ENCODE data around the gene GSTO2.

GSTO2 gene

GRCh38 chr10:104307576-104308438, 38.8 kb downstream of the GSTO2 start:
- DNase-seq (ENCODE audit: low read depth in 2 of 2) = no peak

GRCh38 chr10:104308439-104308903, 39.5 kb downstream of the GSTO2 start:
- DNase-seq (ENCODE audit: low read depth in 2 of 2) = no peak

GRCh38 chr10:104309980-104310978, 41.3 kb downstream of the GSTO2 start:
- no peak for DNase-seq (ENCODE audit: low read depth in 2 of 2)

GRCh38 chr10:104311184-104311720, 42.3 kb downstream of the GSTO2 start:
- DNase-seq (ENCODE audit: low read depth in 2 of 2) = no peak

- DNase-seq (ENCODE audit: low read depth in 2 of 2) = no peak
Observed at GRCh38 chr10:104314591-104315485, 45.9 kb downstream of the GSTO2 start.

GRCh38 chr10:104315486-104315921, 46.5 kb downstream of the GSTO2 start:
- no peak for DNase-seq (ENCODE audit: low read depth in 2 of 2)

- no peak for DNase-seq (ENCODE audit: low read depth in 2 of 2)
Observed at GRCh38 chr10:104316321-104317099, 47.5 kb downstream of the GSTO2 start.

- DNase-seq (ENCODE audit: low read depth in 2 of 2) = no peak
Observed at GRCh38 chr10:104317269-104317710, 48.3 kb downstream of the GSTO2 start.

GRCh38 chr10:104317726-104318299, 48.8 kb downstream of the GSTO2 start:
- no peak for DNase-seq (ENCODE audit: low read depth in 2 of 2)

- no peak for DNase-seq (ENCODE audit: low read depth in 2 of 2)
Observed at GRCh38 chr10:104318326-104318725, 49.3 kb downstream of the GSTO2 start.

- DNase-seq (ENCODE audit: low read depth in 2 of 2) = no peak
Observed at GRCh38 chr10:104318810-104319741, 50.1 kb downstream of the GSTO2 start.

- no peak for DNase-seq (ENCODE audit: low read depth in 2 of 2)
Observed at GRCh38 chr10:104321226-104321625, 52.2 kb downstream of the GSTO2 start.

GRCh38 chr10:104321725-104322415, 52.9 kb downstream of the GSTO2 start:
- no peak for DNase-seq (ENCODE audit: low read depth in 2 of 2)

- no peak for DNase-seq (ENCODE audit: low read depth in 2 of 2)
Observed at GRCh38 chr10:104322416-104322782, 53.4 kb downstream of the GSTO2 start.

GRCh38 chr10:104323085-104323484, 54.1 kb downstream of the GSTO2 start:
- DNase-seq (ENCODE audit: low read depth in 2 of 2) = no peak

GRCh38 chr10:104323760-104324201, 54.8 kb downstream of the GSTO2 start:
- no peak for DNase-seq (ENCODE audit: low read depth in 2 of 2)

GRCh38 chr10:104324221-104324686, 55.3 kb downstream of the GSTO2 start:
- DNase-seq (ENCODE audit: low read depth in 2 of 2) = no peak

- DNase-seq (ENCODE audit: low read depth in 2 of 2) = no peak
Observed at GRCh38 chr10:104324931-104325330, 55.9 kb downstream of the GSTO2 start.

Measured in stimulated activated CD4-positive, alpha-beta T cell treated with anti-CD3 and anti-CD28 coated beads, Interleukin-15, amount 100 ng/mL, for 48 hours (primary cell).